K562 (cell line): Measurements from ENCODE around the gene CIAO2B. TPM values are rescaled to one million over a fixed set of nuclear protein-coding genes. Genes with fewer than 3 reads are reported as not detected.

Source experiments
- ARID1B ChIP-seq: fragments of 450-650 bp; IDR thresholded peaks from 2 replicates; pipeline ENCODE4 v1.6.1; 2016; ENCODE audit warnings: antibody characterized with exemption, mild to moderate bottlenecking, inconsistent platforms
- CUX1 ChIP-seq: fragments of 200-800 bp; sonication (Bioruptor generic); IDR thresholded peaks from 2 replicates; pipeline ENCODE4 v1.6.1; 2016; ENCODE audit warnings: missing genetic modification characterization, missing compliant biosample characterization
- DACH1 ChIP-seq: fragments of 450-650 bp; IDR thresholded peaks from 2 replicates; pipeline ENCODE4 v1.6.1; 2018; ENCODE audit not compliant: partially characterized antibody
- E2F3 ChIP-seq: fragments of 250-450 bp; sonication (Bioruptor Pico); IDR thresholded peaks from 2 replicates; pipeline ENCODE4 v1.4.0; 2020; ENCODE audit warnings: mild to moderate bottlenecking
- FOSL1 ChIP-seq: fragments of 200-800 bp; sonication (Bioruptor generic); conservative IDR thresholded peaks from 2 replicates; pipeline ENCODE4 v1.6.1; 2016; ENCODE audit warnings: missing genetic modification characterization, missing compliant biosample characterization
- FUS ChIP-seq: fragments of 200-400 bp; formaldehyde crosslinking; optimal IDR thresholded peaks from 2 replicates; pipeline ENCODE3; 2017; ENCODE audit warnings: low read depth, low read length
- GTF2E2 ChIP-seq: fragments of 200-800 bp; sonication (Bioruptor generic); IDR thresholded peaks from 2 replicates; pipeline ENCODE4 v1.6.1; 2016; ENCODE audit warnings: missing genetic modification characterization, missing compliant biosample characterization
- GTF2F1 ChIP-seq: IDR thresholded peaks from 2 replicates; pipeline ENCODE4 v1.6.1; 2011; ENCODE audit warnings: low read depth, low read length, improper control_type of control experiment
- IRF2 ChIP-seq: sonication (generic); formaldehyde crosslinking; IDR thresholded peaks from 2 replicates; pipeline ENCODE4 v1.8.1; 2022; ENCODE audit warnings: mild to moderate bottlenecking, missing genetic modification reagents
- KDM4B ChIP-seq, 2 experiments: fragments of 450-650 bp in 1 of 2; sonication (generic) in 1 of 2; IDR thresholded peaks; 2 replicates each; pipeline ENCODE4 v1.6.1; 2016 to 2017; ENCODE audit warnings: borderline replicate concordance in 2 of 2, antibody characterized with exemption in 1 of 2, low read depth in 1 of 2, mild to moderate bottlenecking in 1 of 2
- MAFK ChIP-seq: IDR thresholded peaks from 2 replicates; pipeline ENCODE4 v1.6.1; 2011; ENCODE audit warnings: low read length, improper control_type of control experiment
- MEF2D ChIP-seq: conservative IDR thresholded peaks from 2 replicates; pipeline ENCODE4 v1.6.1; 2016; ENCODE audit warnings: low read depth, missing genetic modification characterization, missing compliant biosample characterization
- MYNN ChIP-seq, 2 experiments: sonication (generic); formaldehyde crosslinking in 1 of 2; IDR thresholded peaks; 2 replicates each; pipeline versions ENCODE4 v1.5.0 to v1.6.1; 2016 to 2020; ENCODE audit warnings: antibody characterized with exemption in 1 of 2, missing genetic modification reagents in 1 of 2
- NFE2 ChIP-seq: IDR thresholded peaks from 2 replicates; pipeline ENCODE4 v1.6.1; 2014; ENCODE audit warnings: antibody characterized with exemption, low read depth
- RHOXF2B ChIP-seq: fragments of 250-450 bp; sonication (Bioruptor Pico); conservative IDR thresholded peaks from 2 replicates; pipeline ENCODE4 v1.5.1; 2021
- SRF ChIP-seq, 2 experiments: fragments of 250-450, 450-650 bp in 1 of 2; sonication (Bioruptor Pico) in 1 of 2; sonication (generic) in 1 of 2; formaldehyde crosslinking; IDR thresholded peaks; 2 replicates each; pipeline versions ENCODE4 v1.5.0 to v1.5.1; 2020 to 2022; ENCODE audit warnings: mild to moderate bottlenecking in 1 of 2, missing genetic modification reagents in 1 of 2
- ZC3H4 ChIP-seq: sonication (generic); formaldehyde crosslinking; IDR thresholded peaks from 2 replicates; pipeline ENCODE4 v1.9.0; 2021; ENCODE audit warnings: missing genetic modification reagents, borderline replicate concordance
- ZFP36 ChIP-seq: fragments of 150-350 bp; IDR thresholded peaks from 2 replicates; pipeline ENCODE4 v1.6.1; 2018; ENCODE audit warnings: low read length, low read depth; ENCODE audit not compliant: partially characterized antibody
- polyA plus RNA-seq, 8 experiments: library from polyadenylated mRNA; depleted of rRNA in 4 of 8; stranded (reverse) in 5 of 8; unstranded in 3 of 8; fragments of >200 nt; fragmentation: Nextera tagmentation in 2 of 8; fragmentation: Illumina TruSeq in 1 of 8; extraction: Ambion mirVana in 2 of 8; extraction: Trizol in 1 of 8; gene quantifications; 2 replicates each; pipeline versions ENCODE4 v1.2.1 to v1.2.3, GENCODE V29; 2011 to 2014; ENCODE audit warnings: inconsistent platforms in 1 of 8, missing spikeins in 1 of 8
- total RNA-seq, 7 experiments: library from RNA; depleted of rRNA in 6 of 7; stranded (reverse); fragments of >200 nt in 6 of 7; fragmentation: Illumina TruSeq in 2 of 7; extraction: Trizol in 2 of 7; gene quantifications; 2 replicates each; pipeline versions ENCODE4 v1.2.1 to v1.2.3, GENCODE V29; 2011 to 2021; ENCODE audit warnings: low replicate concordance in 1 of 7
- TF ChIP-seq, protein P1 (sequence below): fragments of 250-450 bp; sonication (Bioruptor Pico); IDR thresholded peaks from 2 replicates; pipeline ENCODE4 v1.8.0; 2021; ENCODE audit warnings: borderline replicate concordance, mild to moderate bottlenecking, moderate library complexity; ENCODE audit not compliant: poor library complexity, severe bottlenecking

Gene CIAO2B
- total and polyA plus RNA-seq, 9 of the 15 experiments (the other 6 are each of a cell fraction or from before 2014, with no cell fraction given), result 86.8 to 182 (median 113) TPM

DNA sequence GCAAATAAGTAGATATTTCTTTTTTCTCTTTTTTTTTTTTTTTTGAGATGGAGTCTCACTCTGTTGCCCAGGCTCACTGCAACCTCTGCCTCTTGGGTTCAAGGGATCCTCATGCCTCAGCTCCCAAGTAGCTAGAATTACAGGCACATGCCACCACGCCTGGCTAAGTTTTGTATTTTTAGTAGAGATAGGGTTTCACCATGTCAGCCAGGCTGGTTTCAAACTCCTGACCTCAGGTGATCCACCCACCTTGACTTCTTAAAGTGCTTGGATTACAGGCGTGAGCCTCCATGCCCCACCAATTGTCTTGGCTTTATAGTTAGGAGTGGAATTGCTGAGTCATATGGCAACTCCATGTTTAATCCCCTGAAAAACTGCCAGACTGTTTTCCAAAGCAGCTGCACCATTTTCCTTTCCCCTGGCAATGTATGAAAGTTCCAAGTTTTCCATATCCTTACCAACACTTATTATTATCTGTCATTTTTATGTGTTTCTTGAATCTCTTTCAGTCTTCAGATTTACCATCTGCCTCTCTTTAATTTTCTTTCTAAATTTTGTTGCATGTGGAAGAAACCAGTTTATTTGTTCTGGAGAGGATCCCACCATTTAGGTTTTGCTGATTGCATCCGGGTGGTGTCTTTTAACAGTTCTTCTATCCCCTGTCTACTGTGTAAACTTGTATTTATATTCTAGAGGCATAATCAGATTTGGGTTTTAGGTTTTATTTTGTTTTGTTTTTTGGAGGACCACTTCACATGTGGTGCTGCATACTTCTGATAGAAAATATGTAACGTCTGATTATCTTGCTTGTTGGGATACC lies 17.0 kb upstream of the CIAO2B start (continued):
- TF ChIP-seq E2F3 (CRISPR knock-in tag) (no peak), MEF2D (no peak), DACH1 (no peak), GTF2E2 (tag) (no peak), GTF2F1 (no peak), NFE2 (peak; percentile 81), ARID1B (no peak), FOSL1 (tag) (no peak), SRF (CRISPR knock-in tag; IDR thresholded peaks at IDR 0.05) (no peak), IRF2 (CRISPR knock-in tag) (no peak), MAFK (peak; percentile 28; the same call in 1 of the 2 replicates), CUX1 (CRISPR knock-in tag) (no peak), ZFP36 (no peak), ZC3H4 (CRISPR knock-in tag) (no peak), RHOXF2B (CRISPR knock-in tag) (no peak), KDM4B (IDR thresholded peaks at IDR 0.05; ENCODE audit: borderline replicate concordance in 2 of 2, low read depth in 1 of 2) (no peak), MYNN (IDR thresholded peaks at IDR 0.05) (no peak), MYNN (CRISPR knock-in tag; IDR thresholded peaks at IDR 0.05) (no peak), FUS (no peak)
- TF ChIP-seq, protein P1, sequence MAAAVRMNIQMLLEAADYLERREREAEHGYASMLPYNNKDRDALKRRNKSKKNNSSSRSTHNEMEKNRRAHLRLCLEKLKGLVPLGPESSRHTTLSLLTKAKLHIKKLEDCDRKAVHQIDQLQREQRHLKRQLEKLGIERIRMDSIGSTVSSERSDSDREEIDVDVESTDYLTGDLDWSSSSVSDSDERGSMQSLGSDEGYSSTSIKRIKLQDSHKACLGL (CRISPR knock-in tag), result no peak
